Esophagus squamous epithelium (tissue), 4 donors: ENCODE measurements around the gene ZNF592.

Experiments used
- CTCF ChIP-seq, 6 experiments: fragments of 450-650 bp in 4 of 6; fragments of 200-600 bp in 2 of 6; sonication (generic) in 2 of 6; IDR thresholded peaks; one replicate each; pipeline ENCODE4 v1.5.1; 2016 to 2019; ENCODE audit warnings: antibody characterized with exemption in 6 of 6, mild to moderate bottlenecking in 4 of 6, moderate library complexity in 4 of 6
- POLR2A ChIP-seq, 4 donors: fragments of 450-650 bp; IDR thresholded peaks; one replicate each; pipeline ENCODE4 v1.6.1; 2017; ENCODE audit warnings: antibody characterized with exemption in 4 of 4, mild to moderate bottlenecking in 4 of 4, moderate library complexity in 3 of 4

GRCh38 chr15:84778194-84778593 lies 29.8 kb downstream of the ZNF592 start:
- TF ChIP-seq POLR2A (IDR thresholded peaks at IDR 0.05), result no peak
- TF ChIP-seq CTCF (IDR thresholded peaks at IDR 0.05), result no peak
